ENCODE data around the gene INSR.

GRCh38 chr19:7238051-7238450 is 56.2 kb downstream of the INSR start:
- TF ChIP-seq CTCF (conservative IDR thresholded peaks at IDR 0.05; ENCODE audit: low read depth, low read length): no peak
- TF ChIP-seq EZH2 (IDR thresholded peaks at IDR 0.05; ENCODE audit: low read length, unreplicated experiment): no peak
- TF ChIP-seq EZH2phosphoT487 (IDR thresholded peaks at IDR 0.05; ENCODE audit: borderline replicate concordance, low read length): no peak
